Measurements from ENCODE around the gene HNRNPCL2.
"Not testable (repeated sequence)": the region's sequence is repeated elsewhere in the genome, so short reads cannot be mapped to it uniquely, and the experiment has no call there.

The HNRNPCL2 gene

DNA sequence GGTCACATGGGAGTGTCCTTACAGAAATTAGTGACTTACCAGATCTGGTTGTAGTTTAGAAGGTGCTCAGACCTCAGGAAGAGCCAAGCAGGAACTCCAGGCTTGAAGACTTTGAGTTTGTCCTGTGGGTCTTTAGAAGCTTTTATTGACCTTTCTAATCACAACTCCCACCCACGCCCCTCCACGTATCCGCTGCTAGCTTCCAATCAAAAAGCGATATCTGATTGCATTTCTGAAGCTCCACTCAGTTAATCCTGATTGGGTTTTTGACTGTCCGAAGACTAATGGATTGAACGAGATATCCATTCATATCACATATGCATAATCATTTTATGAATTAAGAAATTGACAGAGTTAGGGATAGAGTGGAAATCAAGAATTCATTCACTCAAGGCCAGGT, at the start of gene HNRNPCL2:
Gene HNRNPCL2, minus strand, starts transcription at position 101 of the 400 bp plus-strand sequence. CDS start 454 bp downstream, outside the sequence.
- not testable (repeated sequence) for DNase-seq (ENCODE audit: low spot score)

- DNase-seq (ENCODE audit: low spot score) = not testable (repeated sequence)
Measured at GRCh38 chr1:13165531-13165930, 48.9 kb upstream of the HNRNPCL2 start, which contains the start of gene HNRNPCL4. Gene HNRNPCL4, minus strand, starts transcription at chr1:13165631. Its CDS starts 164 bp downstream, at chr1:13165467.

DNA sequence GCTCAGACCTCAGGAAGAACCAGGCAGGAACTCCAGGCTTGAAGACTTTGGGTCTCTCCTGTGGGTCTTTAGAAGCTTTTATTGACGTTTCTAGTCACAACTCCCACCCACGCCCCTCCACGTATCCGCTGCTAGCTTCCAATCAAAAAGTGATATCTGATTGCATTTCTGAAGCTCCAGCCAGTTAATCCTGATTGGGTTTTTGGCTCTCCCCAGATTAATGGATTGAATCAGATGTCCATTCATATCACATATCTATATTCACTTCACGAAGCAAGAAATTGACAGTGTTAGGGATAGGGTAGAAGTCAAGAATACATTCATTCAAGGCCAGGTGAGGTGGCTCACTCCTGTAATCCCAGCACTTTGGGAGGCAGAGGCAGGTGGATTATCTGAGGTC, 39.3 kb upstream of the HNRNPCL2 start, which contains the start of gene PRAMEF26:
Gene PRAMEF26, minus strand, starts transcription at position 101 of the 400 bp plus-strand sequence. CDS start 2,914 bp downstream, outside the sequence.
- DNase-seq (ENCODE audit: low spot score) = not testable (repeated sequence)

DNA sequence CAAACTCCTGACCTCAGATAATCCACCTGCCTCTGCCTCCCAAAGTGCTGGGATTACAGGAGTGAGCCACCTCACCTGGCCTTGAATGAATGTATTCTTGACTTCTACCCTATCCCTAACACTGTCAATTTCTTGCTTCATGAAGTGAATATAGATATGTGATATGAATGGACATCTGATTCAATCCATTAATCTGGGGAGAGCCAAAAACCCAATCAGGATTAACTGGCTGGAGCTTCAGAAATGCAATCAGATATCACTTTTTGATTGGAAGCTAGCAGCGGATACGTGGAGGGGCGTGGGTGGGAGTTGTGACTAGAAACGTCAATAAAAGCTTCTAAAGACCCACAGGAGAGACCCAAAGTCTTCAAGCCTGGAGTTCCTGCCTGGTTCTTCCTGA, 46.2 kb downstream of the HNRNPCL2 start, which contains the start of gene PRAMEF25:
Gene PRAMEF25, plus strand, starts transcription at position 301 of the 400 bp plus-strand sequence. CDS start 2,920 bp downstream, outside the sequence.
- not testable (repeated sequence) for DNase-seq (ENCODE audit: low spot score)

Measured in hematopoietic multipotent progenitor cell treated with erythropoietin and hydrocortisone succinate and interleukin-3 and kit ligand, for 17 days (in vitro differentiated cells).